HL-60 (cell line): ENCODE measurements around the gene KCNG4.

Experiments used
- DNase-seq, 2 experiments: peaks; one replicate each; pipeline ENCODE4 v3.0.0-alpha.2; 2010 to 2020; ENCODE audit warnings: low read depth in 1 of 2, low spot score in 1 of 2
- H3K27ac ChIP-seq: fragments of 250-450 bp; sonication (Bioruptor Pico); replicated peaks from 2 replicates; pipeline ENCODE4 v1.5.1; 2020; ENCODE audit warnings: mild to moderate bottlenecking, moderate library complexity
- H3K27me3 ChIP-seq: fragments of 250-450 bp; sonication (Bioruptor Pico); 2 replicates; pipeline ENCODE4 v1.5.1; 2021; ENCODE audit warnings: mild to moderate bottlenecking, moderate library complexity; ENCODE audit not compliant: insufficient read depth, poor library complexity, severe bottlenecking
- H3K4me3 ChIP-seq: replicated peaks from 2 replicates; pipeline ENCODE4 v1.5.1; 2011; ENCODE audit warnings: mild to moderate bottlenecking, control low read depth, low read length; ENCODE audit not compliant: insufficient read depth
- CTCF ChIP-seq: IDR thresholded peaks from one replicate; pipeline ENCODE4 v1.5.1; 2011; ENCODE audit warnings: low read length, control low read depth, inconsistent platforms; ENCODE audit not compliant: insufficient read depth
- GABPA ChIP-seq: IDR thresholded peaks from 2 replicates; pipeline ENCODE4 v1.6.1; 2012; ENCODE audit warnings: low read depth
- POLR2AphosphoS5 ChIP-seq: IDR thresholded peaks from 2 replicates; pipeline ENCODE4 v1.6.1; 2012; ENCODE audit warnings: low read depth
- REST ChIP-seq: IDR thresholded peaks from 2 replicates; pipeline ENCODE4 v1.6.1; 2012; ENCODE audit warnings: low read depth; ENCODE audit not compliant: insufficient replicate concordance
- SPI1 ChIP-seq: IDR thresholded peaks from 2 replicates; pipeline ENCODE4 v1.6.1; 2012; ENCODE audit warnings: low read depth, mild to moderate bottlenecking, borderline replicate concordance

The KCNG4 gene

DNA sequence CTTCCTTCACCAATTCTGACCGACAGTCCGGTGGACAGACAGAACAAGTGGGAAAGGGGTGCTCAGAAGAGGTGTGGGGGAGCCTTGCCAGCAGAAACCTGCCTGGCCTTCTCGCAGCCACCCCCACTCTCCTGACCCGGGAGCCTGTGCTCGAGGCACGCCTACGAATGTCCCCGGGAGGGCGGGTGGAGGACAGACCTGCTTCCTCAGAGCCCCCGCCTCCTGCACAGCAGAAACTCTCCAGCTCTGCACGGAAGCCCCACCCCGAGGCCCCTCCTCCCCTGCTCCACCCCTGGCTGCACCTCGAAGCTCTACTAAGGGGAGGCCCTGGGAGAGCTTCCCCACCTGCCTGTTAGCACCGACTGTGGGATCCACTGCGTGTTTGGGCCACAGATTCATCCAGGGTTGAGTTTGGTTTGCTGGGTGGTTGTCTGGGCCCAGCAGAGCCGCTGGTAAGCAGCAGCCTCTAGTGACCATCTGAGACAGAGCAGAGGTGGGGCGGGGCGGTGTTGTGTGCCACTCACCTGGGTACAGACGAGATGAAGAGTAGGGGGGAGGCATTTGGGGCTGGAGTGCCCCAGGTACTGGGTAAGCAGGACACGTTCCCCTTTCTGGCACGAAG is 59.2 kb downstream of the KCNG4 start:
- no peak for DNase-seq
- Histone ChIP-seq H3K27me3 (no peaks in the 10 kb centered on the region), H3K4me3 (no peak overlapping the region), H3K27ac (no peak overlapping the region)
- TF ChIP-seq POLR2AphosphoS5: no peak
- no peak for TF ChIP-seq CTCF
- no peak for TF ChIP-seq REST
- TF ChIP-seq GABPA: no peak
- no peak for TF ChIP-seq SPI1

DNA sequence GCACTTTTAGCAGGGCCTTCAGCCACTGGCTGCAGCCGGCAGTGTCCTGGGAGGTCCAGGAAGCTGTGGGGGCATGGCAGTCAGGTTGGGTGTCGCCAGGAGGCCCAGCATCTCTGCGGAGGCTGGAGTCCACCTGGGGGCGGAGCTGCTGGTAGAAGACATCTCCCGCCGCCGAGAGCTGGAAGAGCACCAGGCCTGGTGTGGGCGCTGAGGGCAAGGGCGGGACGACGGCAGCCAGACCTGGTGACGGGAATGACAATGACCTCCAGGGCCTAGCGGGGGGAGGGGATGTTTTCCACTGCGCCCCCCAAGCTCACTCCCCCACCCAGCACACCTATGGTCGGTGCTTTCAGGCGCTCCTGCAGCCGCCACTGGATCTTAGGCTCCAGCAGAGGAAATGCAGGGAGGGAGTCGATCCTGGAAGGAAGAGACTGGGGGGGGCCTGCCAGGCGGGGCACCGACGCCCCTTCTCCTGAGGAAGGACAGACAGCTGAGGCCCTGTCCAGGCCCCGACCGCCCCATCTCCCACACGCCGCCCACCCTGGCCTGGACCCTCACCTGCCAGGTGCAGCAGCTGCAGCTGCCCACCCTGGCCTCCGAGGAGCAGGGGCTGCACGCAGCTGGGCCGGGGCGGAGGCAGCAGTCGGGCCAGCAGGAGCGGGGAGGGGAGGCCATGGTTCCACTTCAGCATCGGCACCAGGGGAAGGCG is 60.0 kb downstream of the KCNG4 start:
- no peak for TF ChIP-seq REST
- TF ChIP-seq GABPA: no peak
- no peak for TF ChIP-seq POLR2AphosphoS5
- no peaks in the 10 kb centered on the region for H3K27me3 ChIP-seq
- no peak for DNase-seq
- H3K27ac ChIP-seq: no peak overlapping the region
- H3K4me3 ChIP-seq: no peak overlapping the region

DNA sequence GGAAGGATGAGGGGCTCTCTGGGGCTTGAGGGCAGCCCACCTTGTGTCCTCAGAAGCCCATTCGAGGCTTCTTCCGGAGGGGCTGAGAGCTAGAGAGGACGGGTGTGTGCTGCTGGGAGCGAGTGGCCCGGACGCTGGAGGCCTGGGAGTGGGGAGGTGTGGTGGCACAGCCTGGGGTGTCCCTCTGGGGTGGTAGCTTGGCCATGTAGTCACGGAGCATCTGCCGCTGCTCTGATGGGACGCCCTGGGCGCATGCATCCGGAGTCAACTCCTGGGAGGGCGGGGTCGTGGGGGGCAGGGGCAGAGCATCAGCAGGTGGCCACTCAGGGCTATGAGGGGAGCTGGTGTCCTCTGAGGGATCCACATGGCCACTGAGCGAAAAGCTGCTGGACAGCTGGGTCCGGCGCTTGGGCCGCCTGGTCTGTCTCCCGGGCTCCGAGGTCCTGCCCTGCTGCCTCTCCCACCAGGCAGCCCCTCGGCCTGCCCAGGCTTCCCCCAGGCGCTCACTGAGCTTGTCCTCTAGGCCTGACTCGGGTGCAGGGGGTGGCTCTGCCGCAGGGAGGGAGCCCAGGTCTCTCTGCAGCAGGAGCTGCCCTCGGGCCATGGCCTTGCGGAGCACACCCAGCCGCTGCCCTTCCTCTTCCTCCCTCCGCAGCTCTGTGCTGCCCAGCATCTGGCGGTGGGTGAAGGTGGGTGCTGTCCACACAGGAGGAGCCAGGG is 60.8 kb downstream of the KCNG4 start:
- Histone ChIP-seq H3K27me3 (no peaks in the 10 kb centered on the region), H3K27ac (no peak overlapping the region), H3K4me3 (no peak overlapping the region)
- TF ChIP-seq CTCF: no peak
- no peak for TF ChIP-seq SPI1
- TF ChIP-seq GABPA: no peak
- TF ChIP-seq REST: no peak
- DNase-seq: no peak
